ENCODE data around the gene SIMC1. TPM values are rescaled to one million over a fixed set of nuclear protein-coding genes. Genes with fewer than 3 reads are reported as not detected.

Gene SIMC1
- total RNA-seq, 1 experiment from 2014 or later, result 6.5 TPM

- intact Hi-C loops (cut with micrococcal nuclease; ENCODE audit: unreplicated experiment), result loop anchor here (1.0 kb wide), 1 partner anchor 27 kb away; the partner anchor contains the start of genes HIGD2A and NOP16
- Histone ChIP-seq H2AFZ (peak overlapping the region; percentile 100), H3K4me3 (peak overlapping the region; percentile 99), H3K27me3 (ENCODE audit: insufficient read depth, low read depth) (no peaks in the 10 kb centered on the region), H3K27ac (0 out of 2 replicates have a peak overlapping the region, but pooled peaks have one; percentile 15), H3K4me1 (replicated peaks; ENCODE audit: insufficient read depth) (peaks cover 6% of the 10 kb centered on the region; the same call in 1 of the 2 replicates), H3K4me2 (peak overlapping the region; percentile 85), H3K79me2 (ENCODE audit: low read depth) (peaks cover 41% of the 10 kb centered on the region), H4K20me1 (ENCODE audit: insufficient read depth) (peaks cover 9% of the 10 kb centered on the region), H3K9me2 (ENCODE audit: insufficient read depth) (no peaks in the 10 kb centered on the region), H3K9me3 (ENCODE audit: insufficient read depth, low read depth) (no peaks in the 10 kb centered on the region), H3K36me3 (ENCODE audit: low read depth) (peaks cover 4% of the 10 kb centered on the region; the same call in 1 of the 2 replicates), H3F3A (ENCODE audit: insufficient read depth, low read depth) (no peaks in the 10 kb centered on the region)
- TF ChIP-seq EZH2 (IDR thresholded peaks at IDR 0.05; ENCODE audit: low read depth), result no peak
- ChIA-PET CTCF (interaction anchor here (0.6 kb wide), 1 partner anchor 183 kb away, joined by 10 read pairs; no protein-coding TSS in a partner anchor), POLR2A (ENCODE audit: unreplicated experiment) (interaction anchor here (0.5 to 0.8 kb wide), 3 partner anchors 31 to 684 kb away, joined by 3 to 8 read pairs (median 4); no protein-coding TSS in a partner anchor)
- TSS peak; percentile 68 for BruUV-seq (replicated peaks)
- no peak for DNase-seq
Measured at GRCh38 chr5:176360894-176361436, 122.7 kb downstream of the SIMC1 start.

- Histone ChIP-seq H3K9me3 (ENCODE audit: insufficient read depth, low read depth) (no peaks in the 10 kb centered on the region), H3K27ac (0 out of 2 replicates have a peak within 1 kb of the TSS, but pooled peaks have one; percentile 15), H3K79me2 (ENCODE audit: low read depth) (peaks cover 39% of the 10 kb centered on the region), H3F3A (ENCODE audit: insufficient read depth, low read depth) (no peaks in the 10 kb centered on the region), H4K20me1 (ENCODE audit: insufficient read depth) (peaks cover 8% of the 10 kb centered on the region; the same call in 1 of the 2 replicates), H3K27me3 (ENCODE audit: insufficient read depth, low read depth) (no peaks in the 10 kb centered on the region), H3K36me3 (ENCODE audit: low read depth) (peaks cover 4% of the 10 kb centered on the region; the same call in 1 of the 2 replicates), H3K4me2 (peak within 1 kb of the TSS; percentile 85), H3K9me2 (ENCODE audit: insufficient read depth) (no peaks in the 10 kb centered on the region), H2AFZ (peak within 1 kb of the TSS; percentile 100), H3K4me1 (replicated peaks; ENCODE audit: insufficient read depth) (peaks cover 6% of the 10 kb centered on the region; the same call in 1 of the 2 replicates), H3K4me3 (peak within 1 kb of the TSS; percentile 99)
- TF ChIP-seq EZH2 (IDR thresholded peaks at IDR 0.05; ENCODE audit: low read depth) (no peak), CTCF (conservative IDR thresholded peaks at IDR 0.05) (no peak)
- intact Hi-C loops (cut with micrococcal nuclease; ENCODE audit: unreplicated experiment), result loop anchor here (1.0 kb wide), 1 partner anchor 27 kb away; the partner anchor contains the start of genes HIGD2A and NOP16
- ChIA-PET POLR2A (ENCODE audit: unreplicated experiment) (interaction anchor here (0.5 to 1.0 kb wide), 6 partner anchors 30 to 683 kb away, joined by 3 to 13 read pairs (median 4); no protein-coding TSS in a partner anchor), CTCF (interaction anchor here (0.7 kb wide), 1 partner anchor 11 kb away, joined by 3 read pairs; no protein-coding TSS in a partner anchor)
- BruUV-seq (replicated peaks), result no TSS peak
- DNase-seq, result peak; percentile 85 to 94
Measured at GRCh38 chr5:176361437-176362232, 123.4 kb downstream of the SIMC1 start, which contains the start of gene KIAA1191. TSS of gene KIAA1191 (minus strand) at chr5:176361764. CDS start at chr5:176359508, 2,256 bp downstream.

GRCh38 chr5:176362233-176362490 lies 123.9 kb downstream of the SIMC1 start:
- BruUV-seq (replicated peaks), result no TSS peak
- peaks cover 4% of the 10 kb centered on the region; the same call in 1 of the 2 replicates for H3K36me3 ChIP-seq (ENCODE audit: low read depth)
- H3K79me2 ChIP-seq (ENCODE audit: low read depth), result peaks cover 34% of the 10 kb centered on the region
- H2AFZ ChIP-seq, result peak overlapping the region; percentile 100
- no peak for DNase-seq
- POLR2A ChIA-PET (ENCODE audit: unreplicated experiment), result interaction anchor here (0.6 to 1.0 kb wide), 5 partner anchors 56 to 486 kb away, joined by 3 to 13 read pairs (median 3); no protein-coding TSS in a partner anchor
- H3K4me2 ChIP-seq, result peak overlapping the region; percentile 85
- peaks cover 6% of the 10 kb centered on the region; the same call in 1 of the 2 replicates for H3K4me1 ChIP-seq (replicated peaks; ENCODE audit: insufficient read depth)
- intact Hi-C loops (cut with micrococcal nuclease; ENCODE audit: unreplicated experiment), result no loop called here
- no peaks in the 10 kb centered on the region for H3K27me3 ChIP-seq (ENCODE audit: insufficient read depth, low read depth)
- CTCF ChIA-PET, result interaction anchor here (0.7 kb wide), 1 partner anchor 10 kb away, joined by 3 read pairs; no protein-coding TSS in a partner anchor
- peak overlapping the region; percentile 99 for H3K4me3 ChIP-seq
- H3K9me3 ChIP-seq (ENCODE audit: insufficient read depth, low read depth), result no peaks in the 10 kb centered on the region
- H3K27ac ChIP-seq, result no peak overlapping the region
- no peaks in the 10 kb centered on the region for H3F3A ChIP-seq (ENCODE audit: insufficient read depth, low read depth)
- H4K20me1 ChIP-seq (ENCODE audit: insufficient read depth), result peaks cover 8% of the 10 kb centered on the region; the same call in 1 of the 2 replicates
- no peak for TF ChIP-seq CTCF (conservative IDR thresholded peaks at IDR 0.05)
- no peak for TF ChIP-seq EZH2 (IDR thresholded peaks at IDR 0.05; ENCODE audit: low read depth)
- H3K9me2 ChIP-seq (ENCODE audit: insufficient read depth), result no peaks in the 10 kb centered on the region

Data from PC-9 (cell line).